CD4-positive, alpha-beta T cell treated with Interleukin-15 for 1 hour (primary cell): ENCODE measurements around the gene EIF4A3.
A peak's percentile ranks its signal among the peaks of the same experiment; 100 is the strongest.

Experiments used
- DNase-seq: peaks from one replicate; pipeline ENCODE4 v3.0.0-alpha.2; 2020

Gene EIF4A3

GRCh38 chr17:80110927-80111701 lies 35.8 kb downstream of the EIF4A3 start:
- no peak for DNase-seq

GRCh38 chr17:80110447-80110812 lies 36.5 kb downstream of the EIF4A3 start:
- no peak for DNase-seq

- no peak for DNase-seq
Observed at GRCh38 chr17:80109713-80110446, 37.0 kb downstream of the EIF4A3 start.

GRCh38 chr17:80109066-80109660 lies 37.8 kb downstream of the EIF4A3 start:
- no peak for DNase-seq

GRCh38 chr17:80108036-80108971 lies 38.6 kb downstream of the EIF4A3 start:
- no peak for DNase-seq

- no peak for DNase-seq
Observed at GRCh38 chr17:80107231-80108021, 39.5 kb downstream of the EIF4A3 start.

- no peak for DNase-seq
Observed at GRCh38 chr17:80106751-80107150, 40.2 kb downstream of the EIF4A3 start.

GRCh38 chr17:80106176-80106575 lies 40.8 kb downstream of the EIF4A3 start:
- no peak for DNase-seq

GRCh38 chr17:80105762-80106161 lies 41.2 kb downstream of the EIF4A3 start:
- DNase-seq, result no peak

- no peak for DNase-seq
Observed at GRCh38 chr17:80104956-80105375, 42.0 kb downstream of the EIF4A3 start.

- no peak for DNase-seq
Observed at GRCh38 chr17:80104321-80104955, 42.5 kb downstream of the EIF4A3 start.

- no peak for DNase-seq
Observed at GRCh38 chr17:80103449-80104085, 43.4 kb downstream of the EIF4A3 start.

- DNase-seq, result no peak
Observed at GRCh38 chr17:80102664-80103448, 44.1 kb downstream of the EIF4A3 start.

GRCh38 chr17:80101946-80102663 lies 44.8 kb downstream of the EIF4A3 start:
- peak; percentile 29 for DNase-seq

GRCh38 chr17:80101011-80101945 lies 45.6 kb downstream of the EIF4A3 start, which contains the start of gene GAA:
Gene GAA, plus strand, starts transcription at chr17:80101581. Its CDS starts 3,006 bp downstream, at chr17:80104587.
- DNase-seq, result peak; percentile 88

- no peak for DNase-seq
Observed at GRCh38 chr17:80100035-80100323, 46.9 kb downstream of the EIF4A3 start.

GRCh38 chr17:80099291-80100034 lies 47.5 kb downstream of the EIF4A3 start:
- no peak for DNase-seq
